ENCODE measurements around the gene ZP3.
"Not testable (repeated sequence)": the region's sequence is repeated elsewhere in the genome, so short reads cannot be mapped to it uniquely, and the experiment has no call there.

The ZP3 gene

GRCh38 chr7:76405738-76406137 is 19.0 kb upstream of the ZP3 start:
- no peak for DNase-seq (ENCODE audit: low read depth)

- no peak for DNase-seq (ENCODE audit: low read depth)
These were observed 17.0 kb upstream of the ZP3 start for GRCh38 chr7:76407718-76408117.

- no peak for DNase-seq (ENCODE audit: low read depth)
These were observed 16.6 kb upstream of the ZP3 start for GRCh38 chr7:76408121-76408560.

GRCh38 chr7:76409537-76409936 is 15.2 kb upstream of the ZP3 start, which contains the start of gene SSC4D:
SSC4D (minus strand) TSS chr7:76409697; CDS start chr7:76404439, 5,258 bp downstream.
- DNase-seq (ENCODE audit: low read depth), result no peak

- no peak for DNase-seq (ENCODE audit: low read depth)
These were observed 13.1 kb upstream of the ZP3 start for GRCh38 chr7:76411626-76412025.

GRCh38 chr7:76412249-76412648 is 12.5 kb upstream of the ZP3 start:
- no peak for DNase-seq (ENCODE audit: low read depth)

GRCh38 chr7:76417654-76418310 is 7.0 kb upstream of the ZP3 start:
- DNase-seq (ENCODE audit: low read depth), result not testable (repeated sequence)

- not testable (repeated sequence) for DNase-seq (ENCODE audit: low read depth)
These were observed 3.7 kb upstream of the ZP3 start for GRCh38 chr7:76421097-76421496.

- no peak for DNase-seq (ENCODE audit: low read depth)
These were observed 911 bp upstream of the ZP3 start for GRCh38 chr7:76423666-76424412.

GRCh38 chr7:76425156-76425555 is 406 bp downstream of the ZP3 start:
- DNase-seq (ENCODE audit: low read depth), result no peak

- DNase-seq (ENCODE audit: low read depth), result not testable (repeated sequence)
These were observed 808 bp downstream of the ZP3 start for GRCh38 chr7:76425558-76425957.

GRCh38 chr7:76426246-76426645 is 1.5 kb downstream of the ZP3 start:
- DNase-seq (ENCODE audit: low read depth), result no peak

GRCh38 chr7:76427635-76428034 is 2.9 kb downstream of the ZP3 start:
- no peak for DNase-seq (ENCODE audit: low read depth)

GRCh38 chr7:76428149-76428823 is 3.5 kb downstream of the ZP3 start:
- DNase-seq (ENCODE audit: low read depth), result no peak

GRCh38 chr7:76428868-76429805 is 4.4 kb downstream of the ZP3 start:
- no peak for DNase-seq (ENCODE audit: low read depth)

- DNase-seq (ENCODE audit: low read depth), result no peak
These were observed 5.5 kb downstream of the ZP3 start for GRCh38 chr7:76430211-76430610.

- DNase-seq (ENCODE audit: low read depth), result no peak
These were observed 6.1 kb downstream of the ZP3 start for GRCh38 chr7:76430836-76431235.

- DNase-seq (ENCODE audit: low read depth), result peak; percentile 38
These were observed 13.1 kb downstream of the ZP3 start for GRCh38 chr7:76437873-76438272.

GRCh38 chr7:76439120-76439888 is 14.6 kb downstream of the ZP3 start:
- DNase-seq (ENCODE audit: low read depth), result not testable (repeated sequence)

GRCh38 chr7:76440404-76440803 is 15.7 kb downstream of the ZP3 start:
- DNase-seq (ENCODE audit: low read depth), result not testable (repeated sequence)

GRCh38 chr7:76441792-76442191 is 17.0 kb downstream of the ZP3 start:
- not testable (repeated sequence) for DNase-seq (ENCODE audit: low read depth)
